Measurements from ENCODE around the gene ZNF611.
A peak's percentile ranks its signal among the peaks of the same experiment; 100 is the strongest.
"Not testable (repeated sequence)": the region's sequence is repeated elsewhere in the genome, so short reads cannot be mapped to it uniquely, and the experiment has no call there.

GRCh38 chr19:52688925-52689796, 45.7 kb downstream of the ZNF611 start:
- not testable (repeated sequence) for TF ChIP-seq CTCF (IDR thresholded peaks at IDR 0.05)
- peak in 1 of 2 donors; percentile 9 for TF ChIP-seq POLR2AphosphoS5 (IDR thresholded peaks at IDR 0.05; ENCODE audit: insufficient read depth in 1 of 2, low read depth in 1 of 2)
